ENCODE measurements around the gene VAV3. TPM values are rescaled to one million over a fixed set of nuclear protein-coding genes. Genes with fewer than 3 reads are reported as not detected.

Gene VAV3
- total RNA-seq, 1 donor from 2014 or later, result 50.7 TPM

DNA sequence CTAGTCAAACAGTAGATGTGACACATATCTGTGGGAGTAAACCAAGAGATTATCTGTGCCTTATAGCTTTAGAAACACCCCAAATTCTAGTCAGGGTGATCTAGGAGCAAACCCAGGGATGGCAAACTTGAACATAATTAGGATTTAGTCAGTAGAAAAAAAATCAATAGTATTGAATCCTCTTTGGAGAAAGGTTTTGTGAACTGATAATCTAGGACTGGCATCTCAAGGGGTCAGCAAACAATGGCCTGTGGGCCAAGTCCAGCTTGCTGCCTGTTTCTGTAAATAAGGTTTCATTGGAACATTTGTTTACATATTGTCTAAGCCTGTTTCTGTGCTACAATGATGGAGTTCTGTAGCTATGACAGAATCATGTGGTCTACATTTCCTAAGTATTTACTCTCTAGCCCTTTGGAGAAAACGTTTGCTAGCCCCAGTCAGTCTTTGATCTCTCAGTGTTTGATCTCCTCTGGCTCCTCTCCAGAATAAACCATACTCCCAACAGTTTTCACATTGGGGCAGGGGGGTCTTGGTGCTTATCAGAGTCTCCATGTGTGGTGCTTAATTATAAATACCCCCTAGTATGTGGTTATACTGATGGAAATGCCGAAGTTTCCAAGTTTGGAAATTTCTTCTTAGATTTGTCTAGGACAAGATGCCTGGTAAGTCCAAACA lies 438.3 kb downstream of the VAV3 start:
- no peak for ATAC-seq

DNA sequence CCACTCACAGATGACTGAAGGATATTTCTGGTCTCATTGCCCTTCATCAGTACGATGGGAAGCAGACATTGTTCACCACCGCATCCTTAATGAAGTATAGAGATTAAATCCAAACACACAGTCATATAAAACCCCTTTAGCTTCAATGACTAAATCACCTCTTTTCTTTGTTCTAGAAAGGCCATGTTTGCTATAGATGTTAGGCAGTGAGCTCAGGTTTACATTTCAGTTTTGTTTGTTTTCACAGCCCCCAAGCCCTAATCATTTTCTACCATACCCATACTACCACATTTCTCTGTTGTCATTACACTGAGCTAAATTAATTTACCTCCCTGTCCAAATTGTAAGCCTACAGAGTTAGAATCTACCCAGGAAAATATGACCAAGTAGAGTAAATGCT lies 439.0 kb downstream of the VAV3 start:
- ATAC-seq, result no peak

DNA sequence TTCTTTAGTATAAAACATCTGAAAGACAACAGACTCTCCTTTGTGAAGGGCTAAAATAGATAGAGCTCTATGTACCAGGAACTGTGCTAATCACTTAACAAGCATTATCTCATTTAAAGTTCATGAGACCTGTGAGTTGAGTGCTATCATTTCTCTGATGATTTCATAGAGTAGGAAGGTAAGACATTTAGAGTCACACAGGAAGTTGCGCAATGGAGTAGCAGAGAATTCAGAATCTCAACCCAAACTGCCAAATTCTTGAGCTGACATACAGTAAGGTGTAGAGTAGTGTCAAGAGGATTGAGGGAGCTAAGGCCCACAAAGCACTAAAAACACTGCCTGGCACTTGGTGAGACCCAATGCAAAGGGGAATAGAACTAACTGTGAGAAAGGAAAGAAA lies 439.8 kb downstream of the VAV3 start:
- no peak for ATAC-seq

DNA sequence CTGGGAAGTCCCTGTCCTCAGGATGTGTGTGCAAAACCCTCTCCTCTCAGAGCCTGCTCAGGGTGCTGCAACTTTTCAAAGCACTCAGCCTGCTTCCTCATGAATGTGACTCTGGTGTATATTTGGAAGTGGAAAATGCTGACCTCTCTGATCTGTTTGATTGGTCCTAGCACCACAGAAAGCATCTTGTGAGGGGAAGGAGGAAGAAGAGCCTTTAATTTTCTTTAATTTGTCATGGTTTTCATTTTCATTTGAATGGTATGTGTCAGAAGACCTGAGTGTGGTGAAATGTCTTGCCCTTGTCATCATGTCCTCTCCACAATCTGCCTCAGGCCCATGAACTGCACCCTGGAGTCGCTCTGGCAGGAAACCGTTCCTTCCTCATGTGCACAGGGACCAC lies 440.7 kb downstream of the VAV3 start:
- ATAC-seq, result no peak

DNA sequence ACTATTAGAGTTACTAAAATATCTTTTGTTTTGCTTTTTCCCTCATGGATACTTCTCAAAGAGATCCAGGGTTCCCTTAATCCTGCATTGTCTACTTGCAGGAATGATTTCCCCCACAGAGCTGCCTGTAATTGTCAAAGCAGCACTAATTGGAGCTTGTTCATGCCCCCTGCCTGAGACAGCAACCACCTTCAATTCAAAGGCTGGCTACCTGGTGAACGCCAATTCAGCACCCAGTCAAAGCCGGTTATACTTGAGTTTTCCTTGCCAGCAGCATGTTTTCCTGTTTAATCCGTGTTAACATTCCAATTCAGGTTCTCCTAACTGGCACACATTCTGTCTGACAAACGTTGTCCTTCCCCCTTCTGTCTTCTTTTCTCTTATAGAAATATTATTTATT lies 441.2 kb downstream of the VAV3 start:
- no peak for ATAC-seq

DNA sequence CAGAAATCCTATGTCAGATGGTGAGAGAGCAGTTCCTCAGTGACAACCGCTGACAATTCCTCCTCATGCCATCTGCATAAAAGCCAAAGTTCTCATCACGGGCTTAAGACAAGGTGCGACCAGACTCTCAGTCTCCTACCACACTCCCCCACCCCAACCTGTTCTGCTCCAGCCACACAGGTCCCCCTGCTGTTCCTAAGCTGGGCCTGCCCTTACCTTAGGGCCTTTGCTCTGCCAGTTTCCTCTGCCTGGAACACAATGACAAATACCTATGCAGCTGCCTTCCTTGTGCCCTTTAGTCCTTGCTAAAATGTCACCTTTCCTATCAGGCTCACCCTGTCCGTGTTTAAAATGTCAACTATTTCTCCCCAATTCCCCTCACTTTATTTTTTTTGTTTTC lies 441.9 kb downstream of the VAV3 start:
- ATAC-seq, result no peak

Other genes with a start within 250 kb of the VAV3 start
- gene SLC25A24, start 235.2 kb upstream of the VAV3 start, total RNA-seq, result 15.7 TPM

All from esophagus mucosa (tissue), 1 donor.